GM19397 (cell line): Measurements from ENCODE around the gene FAM216B.
"Not testable (repeated sequence)": the region's sequence is repeated elsewhere in the genome, so short reads cannot be mapped to it uniquely, and the experiment has no call there.

Experiments used
- ATAC-seq: cut with Tn5 transposase; IDR thresholded peaks from one replicate; pipeline ENCODE4 v1.9.1; 2021; ENCODE audit warnings: mild to moderate bottlenecking, moderate library complexity; ENCODE audit not compliant: unreplicated experiment

Gene FAM216B

DNA sequence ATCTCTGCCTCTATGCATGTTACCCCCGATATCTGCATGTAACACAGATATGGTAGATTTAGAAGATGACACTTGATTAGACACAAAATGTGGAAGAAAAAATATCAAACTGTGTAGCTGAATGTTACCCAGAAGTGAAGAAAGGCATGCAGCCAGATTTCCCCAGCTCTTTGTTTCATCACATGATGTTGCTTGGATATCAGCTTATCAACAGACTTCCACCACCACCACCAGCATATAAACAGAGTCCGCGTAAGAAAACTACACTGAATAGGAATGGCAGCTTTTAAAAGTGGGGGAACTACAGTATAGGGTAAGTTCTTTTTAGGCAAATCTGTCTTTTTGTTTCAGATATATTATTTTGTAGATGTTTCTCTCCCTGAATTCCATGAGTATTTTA, at the start of gene FAM216B:
Gene FAM216B (plus strand): TSS at position 233 of the 400 bp plus-strand sequence. CDS start 2,484 bp downstream, outside the sequence.
- no peak for ATAC-seq

GRCh38 chr13:42732073-42732472, 49.3 kb upstream of the FAM216B start:
- no peak for ATAC-seq

- no peak for ATAC-seq
These were observed 48.3 kb upstream of the FAM216B start for GRCh38 chr13:42733046-42733445.

DNA sequence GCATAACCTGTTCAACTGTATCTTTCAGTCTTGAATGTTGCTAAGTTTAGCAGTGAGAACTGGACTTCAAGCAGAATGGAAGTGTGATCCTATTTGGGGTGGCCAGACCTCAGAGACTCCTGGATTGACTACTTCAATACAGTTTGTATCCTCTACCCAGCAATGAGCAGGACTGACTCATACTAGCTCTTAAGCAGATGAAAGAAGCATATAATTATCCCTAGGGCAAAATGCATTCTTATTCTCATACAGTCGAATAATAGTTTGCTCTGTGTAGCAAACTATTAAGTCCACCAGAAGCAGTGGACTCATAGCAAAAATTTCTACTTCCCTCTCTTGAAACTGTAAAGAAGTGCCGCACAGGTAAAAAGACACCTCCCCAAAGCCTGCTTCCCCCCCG, 46.4 kb upstream of the FAM216B start:
- no peak for ATAC-seq

DNA sequence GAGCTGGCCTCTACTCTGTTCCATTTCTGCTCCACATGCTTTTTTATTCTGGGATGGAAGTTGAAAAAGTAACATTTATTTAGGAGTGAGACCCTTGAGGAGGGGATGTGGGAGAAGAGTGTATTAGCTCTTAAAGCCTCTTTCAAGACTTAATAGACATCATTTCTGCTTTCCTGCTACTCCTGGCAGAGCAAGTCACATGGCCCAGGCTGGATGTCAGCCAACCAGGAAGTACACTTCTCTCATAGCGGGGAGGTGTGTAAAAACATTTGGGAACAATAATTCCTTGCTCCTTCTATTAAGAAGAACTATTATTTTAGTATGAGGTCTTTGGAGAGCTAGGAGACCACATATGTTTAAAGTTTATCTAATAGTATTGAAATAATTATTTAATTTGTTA, 40.6 kb upstream of the FAM216B start:
- ATAC-seq, result no peak

DNA sequence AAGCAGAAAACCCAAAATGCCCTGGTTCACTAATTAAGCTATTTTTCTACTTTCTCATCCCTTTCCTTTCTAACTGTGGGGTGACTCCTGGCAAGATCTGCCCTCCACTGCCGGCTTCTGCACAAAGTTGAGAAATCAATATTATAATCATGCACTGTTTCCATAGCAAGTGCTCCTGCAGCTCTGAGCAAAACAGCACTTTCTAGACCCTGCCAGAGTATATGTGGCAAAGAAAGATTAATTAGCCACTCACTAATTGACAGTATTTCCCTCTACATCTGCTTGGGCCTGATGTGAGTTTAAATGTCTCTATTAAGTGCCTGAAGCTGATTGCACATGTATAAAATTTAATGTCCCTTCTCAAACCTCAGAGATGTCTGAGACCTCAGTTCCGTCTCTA, 39.5 kb upstream of the FAM216B start:
- no peak for ATAC-seq

DNA sequence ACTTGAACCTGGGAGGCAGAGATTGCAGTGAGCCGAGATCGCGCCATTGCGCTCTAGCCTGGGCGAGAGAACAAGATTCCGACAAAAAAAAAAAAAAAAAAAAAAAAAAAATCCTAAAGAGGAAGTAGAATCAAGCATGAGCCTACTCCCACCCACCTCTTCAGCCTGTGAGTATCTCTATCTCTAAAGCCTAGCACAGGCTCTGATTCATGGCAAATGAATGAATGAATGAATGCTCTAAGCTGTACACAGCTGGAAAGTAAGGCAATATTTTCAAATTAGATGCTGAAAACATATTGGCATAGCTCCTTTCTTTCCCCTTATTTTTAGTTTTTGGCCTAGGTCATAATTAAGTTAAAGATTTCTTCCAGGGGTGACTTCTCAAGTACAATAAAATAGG, 35.7 kb upstream of the FAM216B start:
- no peak for ATAC-seq

GRCh38 chr13:42746866-42747265, 34.5 kb upstream of the FAM216B start:
- ATAC-seq, result no peak

GRCh38 chr13:42747399-42747873, 33.9 kb upstream of the FAM216B start:
- ATAC-seq, result no peak

GRCh38 chr13:42750794-42751193, 30.6 kb upstream of the FAM216B start:
- ATAC-seq, result no peak

DNA sequence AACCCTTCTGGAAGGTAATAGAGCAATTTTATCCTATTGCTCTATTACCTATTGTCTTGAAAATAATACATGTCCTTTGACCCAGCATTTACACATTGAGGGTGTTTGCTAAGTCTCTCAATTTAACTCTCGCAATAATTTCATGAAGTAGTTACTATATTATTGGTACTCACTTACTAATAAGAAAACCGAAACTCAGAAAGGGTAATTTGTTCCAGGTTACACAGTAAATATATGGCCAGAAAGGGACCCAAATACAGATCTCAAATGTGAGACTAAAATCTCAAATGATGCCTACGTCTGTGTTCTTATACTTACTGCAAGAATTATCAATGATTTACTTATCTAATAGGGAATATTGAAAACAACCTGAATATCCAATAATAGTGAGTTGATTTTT, 29.7 kb upstream of the FAM216B start:
- ATAC-seq, result no peak

- no peak for ATAC-seq
These were observed 28.7 kb upstream of the FAM216B start for GRCh38 chr13:42752731-42753130.

- ATAC-seq, result no peak
These were observed 27.7 kb upstream of the FAM216B start for GRCh38 chr13:42753697-42754096.

GRCh38 chr13:42754801-42755510, 26.4 kb upstream of the FAM216B start:
- no peak for ATAC-seq

DNA sequence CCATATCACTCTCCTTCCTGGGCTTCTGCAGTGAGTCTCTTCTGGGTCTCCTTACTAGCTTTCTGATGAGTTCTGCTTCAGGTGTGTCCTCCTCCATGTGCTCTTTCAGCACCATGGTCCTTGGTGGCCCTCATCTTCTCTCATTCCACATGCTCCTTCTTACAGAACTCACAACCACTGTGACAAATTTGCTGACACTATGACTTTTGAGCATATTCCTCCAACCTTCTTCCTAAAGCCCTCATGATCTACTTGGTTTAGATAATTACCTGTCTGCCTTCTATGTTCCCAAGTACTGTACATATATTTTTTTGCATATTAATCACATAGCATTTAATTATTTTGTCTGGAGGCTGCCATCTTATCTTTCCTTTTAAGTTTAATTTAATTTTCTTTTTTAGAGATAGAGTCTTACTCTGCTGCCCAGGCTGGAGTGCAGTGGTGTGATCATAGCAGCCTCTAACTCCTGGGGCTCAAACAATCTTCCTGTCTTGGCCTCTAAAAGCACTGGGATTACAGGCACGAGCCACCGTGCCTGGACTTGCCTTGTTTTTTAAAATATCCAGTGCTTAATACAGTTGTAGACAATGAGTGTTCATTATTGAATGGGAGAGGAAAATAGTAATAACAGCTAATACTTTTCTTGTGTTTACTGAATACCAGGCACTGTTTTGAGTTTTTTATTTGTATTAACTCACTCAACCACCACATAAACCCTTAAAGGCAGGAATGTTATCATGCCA, 23.5 kb upstream of the FAM216B start:
- no peak for ATAC-seq

DNA sequence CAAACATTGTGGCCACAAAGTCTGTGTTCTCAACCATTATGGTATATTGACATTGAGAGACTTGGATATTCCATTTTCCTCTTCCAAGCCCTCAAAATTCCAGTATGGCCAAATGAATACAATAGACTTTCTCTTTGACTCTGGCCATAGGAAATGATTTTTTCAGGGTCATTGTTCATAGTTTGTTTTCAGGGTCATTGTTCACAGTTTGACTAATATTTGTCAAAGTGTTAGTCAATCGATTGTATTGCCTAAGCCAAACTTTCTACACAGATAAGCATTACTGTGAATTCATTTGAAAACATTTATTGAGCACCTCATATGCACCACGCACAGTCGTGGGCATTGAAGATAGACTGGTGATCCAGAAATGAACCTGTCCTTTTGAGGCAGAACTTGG, 22.9 kb upstream of the FAM216B start:
- ATAC-seq, result no peak

DNA sequence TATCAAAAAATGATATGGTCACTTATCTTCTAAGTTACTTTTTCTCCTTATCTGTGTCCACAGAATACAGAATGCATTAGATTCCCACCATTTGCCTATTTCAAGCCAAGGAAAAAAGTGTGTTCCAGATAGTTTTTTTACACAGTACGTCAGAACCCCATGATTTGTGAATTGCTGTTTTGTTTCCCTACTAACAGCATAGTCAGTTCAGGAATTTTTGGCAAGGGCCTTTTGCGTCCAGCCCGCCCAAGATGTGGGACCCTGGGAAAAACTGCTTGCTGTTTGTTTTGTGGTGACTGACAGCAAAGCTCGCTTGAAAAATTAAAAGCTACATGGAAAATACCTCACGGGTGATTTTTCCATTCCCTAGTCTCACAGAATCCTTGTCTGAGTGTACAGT, 20.4 kb upstream of the FAM216B start:
- ATAC-seq, result no peak

GRCh38 chr13:42762251-42762650, 19.1 kb upstream of the FAM216B start:
- ATAC-seq, result no peak

DNA sequence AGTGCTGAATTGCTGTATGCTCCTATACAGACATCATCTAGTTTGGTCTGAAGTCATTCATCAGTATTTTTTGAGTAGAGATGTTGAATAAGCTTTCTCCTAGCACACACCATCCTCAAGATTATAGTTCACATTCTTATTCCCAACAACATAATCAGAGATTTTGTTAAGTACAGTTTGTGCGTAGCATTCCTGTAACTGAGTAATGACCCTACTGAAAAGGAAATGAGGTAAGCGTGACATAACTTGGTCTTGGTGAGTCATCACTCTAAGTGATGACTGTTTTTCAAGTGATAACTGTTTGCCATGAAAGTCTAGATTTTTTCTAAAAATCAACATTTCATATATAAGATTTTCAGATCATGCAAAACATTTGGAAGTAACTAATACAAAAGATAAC, 18.5 kb upstream of the FAM216B start:
- ATAC-seq, result no peak

- no peak for ATAC-seq
These were observed 15.4 kb upstream of the FAM216B start for GRCh38 chr13:42766016-42766415.

- no peak for ATAC-seq
These were observed 11.7 kb upstream of the FAM216B start for GRCh38 chr13:42769650-42770049.

GRCh38 chr13:42776558-42776957, 4.8 kb upstream of the FAM216B start:
- not testable (repeated sequence) for ATAC-seq
